Brain microvascular endothelial cell (primary cell): ENCODE measurements around the gene TPD52L1.

Source experiments
- DNase-seq: peaks from one replicate; pipeline ENCODE4 v3.0.0-alpha.2; 2020
- H3K27ac ChIP-seq: fragments of 250-450 bp; sonication (Bioruptor Pico); 2 replicates; pipeline ENCODE4 v1.5.1; 2020; ENCODE audit warnings: mild to moderate bottlenecking, moderate library complexity
- H3K27me3 ChIP-seq: fragments of 250-450 bp; sonication (Bioruptor Pico); replicated peaks from 2 replicates; pipeline ENCODE4 v1.5.1; 2020; ENCODE audit warnings: mild to moderate bottlenecking
- H3K36me3 ChIP-seq: fragments of 250-450 bp; sonication (Bioruptor Pico); replicated peaks from 2 replicates; pipeline ENCODE4 v1.5.1; 2020; ENCODE audit warnings: mild to moderate bottlenecking
- H3K4me3 ChIP-seq: 2 replicates; pipeline ENCODE4 v1.5.1; 2011; ENCODE audit warnings: low read depth, mild to moderate bottlenecking, control low read depth, low read length, moderate library complexity
- in situ Hi-C: cut with HindIII; loops from 2 replicates; pipeline ENCODE4 v1.10.0; 2017; ENCODE audit warnings: low sequenced_read_pairs, low pct_ligation_motif_present
- TF ChIP-seq, protein P1 (sequence below): IDR thresholded peaks from 2 replicates; pipeline ENCODE4 v1.5.1; 2011; ENCODE audit warnings: low read depth, mild to moderate bottlenecking, moderate library complexity, low read length, control low read depth, inconsistent platforms; ENCODE audit errors: missing control alignments

TPD52L1 gene

DNA sequence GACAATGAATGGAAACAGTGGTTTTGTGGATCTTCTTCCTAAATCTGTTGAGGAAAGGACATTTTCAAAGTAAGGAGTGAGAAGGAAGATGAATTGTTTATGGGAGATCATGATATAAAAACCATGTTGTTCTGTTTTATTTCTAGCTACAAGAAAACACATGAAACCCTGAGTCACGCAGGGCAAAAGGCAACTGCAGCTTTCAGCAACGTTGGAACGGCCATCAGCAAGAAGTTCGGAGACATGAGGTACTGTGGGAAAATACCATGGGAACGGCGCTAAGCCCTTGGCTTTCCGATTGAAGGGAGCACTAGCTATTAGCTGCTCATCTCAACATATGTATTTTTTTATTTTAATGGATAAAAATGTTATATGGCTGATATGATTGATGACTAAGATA, 94.6 kb downstream of the TPD52L1 start:
- no peaks in the 10 kb centered on the region for H3K27me3 ChIP-seq

DNA sequence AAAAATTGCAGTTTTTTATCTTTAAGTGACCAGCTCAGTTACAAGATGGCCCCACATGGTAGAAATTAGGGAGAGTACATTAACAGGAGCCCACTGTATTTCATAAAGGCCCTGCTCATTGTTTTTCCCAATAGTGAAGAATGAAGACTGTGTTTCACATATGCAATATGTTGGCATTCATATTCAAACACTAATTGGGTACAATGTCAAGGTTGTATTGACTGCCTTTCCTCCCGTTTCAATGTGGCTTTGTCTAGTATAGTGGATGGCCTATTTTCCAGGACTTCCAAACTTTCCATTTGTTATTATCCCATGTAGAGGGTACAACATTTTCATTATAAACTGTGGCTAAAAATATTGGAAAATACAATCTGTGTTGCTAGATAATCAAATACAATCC, 96.9 kb downstream of the TPD52L1 start:
- H3K27ac ChIP-seq: no peak overlapping the region
- in situ Hi-C loops: no loop called here
- no peaks in the 10 kb centered on the region for H3K27me3 ChIP-seq
- H3K36me3 ChIP-seq: no peaks in the 10 kb centered on the region
- TF ChIP-seq, protein P1, sequence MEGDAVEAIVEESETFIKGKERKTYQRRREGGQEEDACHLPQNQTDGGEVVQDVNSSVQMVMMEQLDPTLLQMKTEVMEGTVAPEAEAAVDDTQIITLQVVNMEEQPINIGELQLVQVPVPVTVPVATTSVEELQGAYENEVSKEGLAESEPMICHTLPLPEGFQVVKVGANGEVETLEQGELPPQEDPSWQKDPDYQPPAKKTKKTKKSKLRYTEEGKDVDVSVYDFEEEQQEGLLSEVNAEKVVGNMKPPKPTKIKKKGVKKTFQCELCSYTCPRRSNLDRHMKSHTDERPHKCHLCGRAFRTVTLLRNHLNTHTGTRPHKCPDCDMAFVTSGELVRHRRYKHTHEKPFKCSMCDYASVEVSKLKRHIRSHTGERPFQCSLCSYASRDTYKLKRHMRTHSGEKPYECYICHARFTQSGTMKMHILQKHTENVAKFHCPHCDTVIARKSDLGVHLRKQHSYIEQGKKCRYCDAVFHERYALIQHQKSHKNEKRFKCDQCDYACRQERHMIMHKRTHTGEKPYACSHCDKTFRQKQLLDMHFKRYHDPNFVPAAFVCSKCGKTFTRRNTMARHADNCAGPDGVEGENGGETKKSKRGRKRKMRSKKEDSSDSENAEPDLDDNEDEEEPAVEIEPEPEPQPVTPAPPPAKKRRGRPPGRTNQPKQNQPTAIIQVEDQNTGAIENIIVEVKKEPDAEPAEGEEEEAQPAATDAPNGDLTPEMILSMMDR: no peak
- DNase-seq: no peak
- no peak overlapping the region for H3K4me3 ChIP-seq

More for the DNA sequence above, 94.6 kb downstream of the TPD52L1 start:
- DNase-seq: no peak
- in situ Hi-C loops: no loop called here
- TF ChIP-seq, protein P1: no peak
- no peaks in the 10 kb centered on the region for H3K36me3 ChIP-seq
- no peak overlapping the region for H3K27ac ChIP-seq
- no peak overlapping the region for H3K4me3 ChIP-seq

DNA sequence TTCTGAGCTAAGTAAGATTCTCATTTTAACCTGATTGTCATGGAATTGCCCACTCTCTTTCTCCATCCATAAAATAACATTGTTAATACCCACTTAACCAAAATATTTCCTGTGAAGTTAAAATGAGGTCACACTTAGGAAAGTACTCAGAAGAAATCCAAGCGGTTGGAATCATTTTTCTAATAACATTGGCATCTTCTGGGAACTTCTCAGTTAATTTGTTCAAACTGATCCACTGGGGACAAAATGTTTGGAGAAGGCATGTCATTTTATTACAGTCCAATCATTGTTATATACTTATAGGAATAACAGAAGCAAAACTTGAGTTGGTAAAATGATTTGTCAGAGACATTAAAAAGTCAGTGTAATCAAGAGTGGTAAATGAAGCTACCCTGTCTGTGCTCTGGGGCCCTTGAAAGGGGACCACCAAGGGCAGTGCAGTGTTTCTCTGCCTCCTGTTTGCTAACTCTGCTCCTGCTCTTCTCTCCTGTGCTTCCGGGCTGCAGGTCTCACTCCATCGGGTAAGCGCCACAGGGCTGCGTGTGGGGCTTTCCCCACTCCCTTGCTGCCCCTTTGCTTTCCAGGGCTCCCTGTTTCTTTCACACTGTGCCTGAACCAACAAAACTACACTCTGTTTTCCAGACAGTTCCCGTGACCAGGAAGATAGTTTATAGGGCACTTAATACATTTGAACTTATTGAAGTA, 98.1 kb downstream of the TPD52L1 start:
- in situ Hi-C loops: no loop called here
- DNase-seq: no peak
- Histone ChIP-seq H3K27me3 (no peaks in the 10 kb centered on the region), H3K4me3 (no peak overlapping the region), H3K36me3 (no peaks in the 10 kb centered on the region), H3K27ac (no peak overlapping the region)
- TF ChIP-seq, protein P1: no peak

DNA sequence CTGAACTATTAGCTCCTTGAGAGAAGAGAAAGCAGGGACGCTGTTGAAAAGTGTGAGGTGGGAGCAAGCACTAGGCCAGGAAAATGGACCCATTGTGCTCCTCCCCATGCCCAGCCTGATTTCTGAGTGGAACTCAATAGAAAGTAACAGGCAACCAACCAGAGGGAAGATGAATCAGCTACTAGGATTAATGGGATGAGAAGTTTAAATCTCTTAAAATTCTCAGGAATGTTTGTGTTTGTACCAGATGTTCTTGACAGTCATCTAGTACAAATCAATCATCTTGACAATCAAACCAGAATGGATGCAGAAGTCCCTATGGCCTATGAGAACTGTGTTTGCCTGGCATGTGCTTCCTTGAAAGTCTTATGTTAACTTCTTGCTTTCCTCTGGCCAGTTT, 99.3 kb downstream of the TPD52L1 start:
- in situ Hi-C loops: no loop called here
- no peaks in the 10 kb centered on the region for H3K36me3 ChIP-seq
- no peak for DNase-seq
- H3K27ac ChIP-seq: no peak overlapping the region
- TF ChIP-seq, protein P1: no peak
- no peak overlapping the region for H3K4me3 ChIP-seq
- no peaks in the 10 kb centered on the region for H3K27me3 ChIP-seq

DNA sequence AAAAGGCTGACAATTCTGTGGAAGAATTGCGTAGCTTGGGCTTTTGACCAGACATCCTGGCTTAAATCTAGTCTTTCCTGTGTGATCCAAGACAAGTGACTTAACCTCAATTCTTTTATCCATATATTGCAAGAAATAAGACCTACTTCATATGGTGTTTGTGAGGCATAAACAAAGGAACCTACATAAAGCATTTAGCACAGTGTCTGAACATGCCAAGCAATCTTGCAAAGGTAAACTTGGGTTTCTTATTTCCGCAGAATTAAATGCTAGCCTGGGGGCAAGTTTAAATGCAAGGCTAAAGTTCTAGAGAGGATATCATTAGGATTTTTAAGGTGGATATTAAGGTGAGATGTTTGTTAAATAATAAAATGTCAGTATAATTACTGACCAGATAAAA, 100.3 kb downstream of the TPD52L1 start:
- no peak for DNase-seq
- H3K4me3 ChIP-seq: no peak overlapping the region
- TF ChIP-seq, protein P1: no peak
- no peaks in the 10 kb centered on the region for H3K36me3 ChIP-seq
- in situ Hi-C loops: no loop called here
- H3K27me3 ChIP-seq: no peaks in the 10 kb centered on the region
- no peak overlapping the region for H3K27ac ChIP-seq

DNA sequence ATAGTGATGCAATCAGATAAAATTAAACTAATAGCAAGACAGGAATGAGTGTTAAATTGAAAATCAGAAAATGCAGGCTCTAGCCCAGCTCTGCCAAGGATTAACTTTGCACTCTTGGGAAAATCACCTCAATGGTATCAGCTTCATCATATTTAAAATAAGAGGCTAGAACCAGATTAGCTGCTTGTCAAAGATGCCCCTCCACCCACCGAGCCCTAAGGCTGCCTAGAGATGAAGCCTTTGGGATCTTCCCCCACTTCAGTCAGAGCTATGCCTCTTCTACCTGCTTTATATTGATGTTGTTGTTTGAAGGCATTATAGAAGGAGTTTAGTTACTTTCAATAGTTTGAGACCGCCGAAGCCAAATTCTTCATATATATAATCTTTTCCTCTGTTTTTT, 100.7 kb downstream of the TPD52L1 start:
- no peak for DNase-seq
- Histone ChIP-seq H3K27ac (no peak overlapping the region), H3K27me3 (no peaks in the 10 kb centered on the region), H3K36me3 (no peaks in the 10 kb centered on the region), H3K4me3 (no peak overlapping the region)
- TF ChIP-seq, protein P1: no peak
- in situ Hi-C loops: no loop called here
